Gastrocnemius medialis (tissue), 4 donors: ENCODE data around the gene BEND6.

Experiments
- POLR2A ChIP-seq, 2 donors: fragments of 450-650 bp; IDR thresholded peaks; one replicate each; pipeline ENCODE4 v1.6.1; 2017; ENCODE audit warnings: antibody characterized with exemption in 2 of 2, mild to moderate bottlenecking in 2 of 2, moderate library complexity in 2 of 2
- TF ChIP-seq, protein P1 (sequence below), 5 experiments: fragments of 450-650 bp in 3 of 5; fragments of 200-600 bp in 2 of 5; sonication (generic) in 2 of 5; IDR thresholded peaks in 4 of 5; conservative IDR thresholded peaks in 1 of 5; 1 replicate in 4 of 5; 2 replicates in 1 of 5; pipeline ENCODE4 v1.5.1; 2016 to 2019; ENCODE audit warnings: antibody characterized with exemption in 5 of 5, mild to moderate bottlenecking in 3 of 5, moderate library complexity in 3 of 5

- TF ChIP-seq, protein P1, sequence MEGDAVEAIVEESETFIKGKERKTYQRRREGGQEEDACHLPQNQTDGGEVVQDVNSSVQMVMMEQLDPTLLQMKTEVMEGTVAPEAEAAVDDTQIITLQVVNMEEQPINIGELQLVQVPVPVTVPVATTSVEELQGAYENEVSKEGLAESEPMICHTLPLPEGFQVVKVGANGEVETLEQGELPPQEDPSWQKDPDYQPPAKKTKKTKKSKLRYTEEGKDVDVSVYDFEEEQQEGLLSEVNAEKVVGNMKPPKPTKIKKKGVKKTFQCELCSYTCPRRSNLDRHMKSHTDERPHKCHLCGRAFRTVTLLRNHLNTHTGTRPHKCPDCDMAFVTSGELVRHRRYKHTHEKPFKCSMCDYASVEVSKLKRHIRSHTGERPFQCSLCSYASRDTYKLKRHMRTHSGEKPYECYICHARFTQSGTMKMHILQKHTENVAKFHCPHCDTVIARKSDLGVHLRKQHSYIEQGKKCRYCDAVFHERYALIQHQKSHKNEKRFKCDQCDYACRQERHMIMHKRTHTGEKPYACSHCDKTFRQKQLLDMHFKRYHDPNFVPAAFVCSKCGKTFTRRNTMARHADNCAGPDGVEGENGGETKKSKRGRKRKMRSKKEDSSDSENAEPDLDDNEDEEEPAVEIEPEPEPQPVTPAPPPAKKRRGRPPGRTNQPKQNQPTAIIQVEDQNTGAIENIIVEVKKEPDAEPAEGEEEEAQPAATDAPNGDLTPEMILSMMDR (IDR thresholded peaks at IDR 0.05 in 4 of 5, conservative IDR thresholded peaks at IDR 0.05 in 1 of 5): no peak
- TF ChIP-seq POLR2A (IDR thresholded peaks at IDR 0.05): no peak
These were observed 2.9 kb downstream of the BEND6 start for GRCh38 chr6:56957856-56958255.
